NCI-H510A (cell line): ENCODE measurements around the gene SFMBT2.

Experiments
- DNase-seq: peaks from one replicate; lab custom pipeline; 2025; lab: John Stamatoyannopoulos, UW

SFMBT2 gene

DNA sequence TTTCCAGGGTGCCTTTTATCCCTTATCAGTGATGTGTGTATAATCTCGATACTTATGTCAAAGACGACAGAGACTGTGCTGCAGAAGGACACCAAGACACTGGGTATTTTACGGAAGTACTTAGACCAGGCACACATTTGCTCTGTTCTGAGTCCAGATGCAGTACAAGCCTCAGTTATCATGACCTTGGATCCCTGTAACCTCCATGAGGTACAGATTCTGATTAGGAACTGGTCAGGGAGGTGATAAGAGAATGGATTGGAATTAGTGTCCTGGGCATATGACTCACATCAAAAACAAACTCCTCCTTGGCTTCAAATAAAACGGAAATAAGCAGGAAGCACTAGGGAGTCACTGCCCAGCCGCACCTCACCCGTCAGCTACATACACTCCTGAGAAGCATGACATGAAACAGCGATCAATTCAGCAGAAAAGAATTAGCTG, 146.5 kb downstream of the SFMBT2 start:
- DNase-seq: no peak

DNA sequence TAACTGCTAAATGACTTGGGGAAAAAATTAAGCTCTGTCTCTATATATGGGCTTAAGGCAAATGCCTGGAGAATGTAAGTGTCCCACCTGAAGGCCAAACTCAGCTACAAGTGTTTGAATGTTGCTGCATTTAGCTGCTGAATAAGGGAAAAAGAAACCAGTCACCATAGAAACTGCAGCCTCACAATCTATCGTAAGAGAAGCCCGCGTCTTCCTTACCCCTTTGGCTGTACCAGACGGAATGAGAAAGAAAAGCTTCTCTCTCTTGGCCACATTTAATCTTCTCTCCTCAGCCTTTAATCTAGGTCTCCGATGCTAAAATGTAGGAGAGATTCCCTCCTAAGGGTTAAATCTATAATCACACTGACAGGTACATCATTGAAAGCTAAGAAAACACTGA, 147.2 kb downstream of the SFMBT2 start:
- DNase-seq: no peak

DNA sequence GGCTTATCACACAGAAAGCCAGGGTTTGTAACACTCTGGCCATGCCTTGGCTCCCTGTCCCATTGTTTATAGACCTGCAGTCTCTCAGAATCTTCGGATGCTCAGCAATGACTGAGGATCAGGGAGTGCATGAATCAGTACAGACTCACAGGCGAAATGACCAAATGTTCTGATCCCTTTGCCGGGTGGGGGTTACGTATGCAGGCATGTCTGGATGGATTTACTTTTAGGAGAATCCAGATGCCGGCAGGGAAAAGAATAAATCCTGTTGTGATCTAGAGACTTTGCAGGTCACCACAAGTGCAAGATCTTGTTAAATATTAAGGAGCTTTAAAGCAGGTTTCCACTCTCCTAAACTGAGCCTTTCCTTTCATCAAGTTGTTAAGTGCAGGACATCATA, 149.5 kb downstream of the SFMBT2 start:
- DNase-seq: no peak

DNA sequence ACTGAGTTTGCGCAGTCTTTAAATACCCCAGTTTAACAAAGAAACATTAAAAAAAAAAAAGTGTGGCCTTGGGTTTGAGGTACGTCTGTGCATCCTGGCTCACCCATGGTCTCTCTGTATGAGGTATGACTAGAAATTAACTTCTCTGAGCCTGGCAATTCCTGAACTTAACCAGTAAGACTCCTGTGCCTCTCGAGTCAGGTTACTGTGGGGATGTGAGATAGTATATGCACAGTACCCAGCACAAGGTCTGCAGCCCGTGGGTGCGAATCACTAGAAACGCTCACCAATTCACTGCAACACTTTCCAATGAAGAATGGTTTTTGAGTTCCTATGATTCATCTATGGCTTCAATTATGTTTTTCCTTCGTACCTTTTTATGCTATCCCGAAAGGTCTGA, 149.9 kb downstream of the SFMBT2 start:
- DNase-seq: no peak

DNA sequence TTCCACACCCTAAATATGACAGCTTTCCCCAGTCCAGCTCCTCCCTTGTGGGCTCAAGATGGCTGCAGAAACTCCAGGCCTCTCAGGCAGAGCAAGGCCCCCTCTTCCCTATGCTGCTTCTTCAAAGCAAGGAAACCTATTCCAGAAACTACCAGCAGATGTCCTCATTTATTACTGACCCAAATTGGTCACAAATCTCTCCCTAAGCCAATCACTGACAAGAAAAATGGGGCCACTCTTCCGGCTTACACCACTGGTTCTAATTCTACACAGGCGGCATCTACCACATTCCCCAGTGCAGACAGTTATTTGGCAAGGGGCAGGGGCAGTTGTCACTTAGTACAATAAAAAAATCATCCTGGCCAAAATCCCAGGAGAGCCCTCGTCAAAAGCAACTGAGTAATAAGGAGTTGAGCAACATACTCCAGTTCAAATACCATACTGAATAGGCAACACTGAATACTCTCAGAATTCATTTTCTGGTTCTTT, 150.4 kb downstream of the SFMBT2 start:
- no peak for DNase-seq

DNA sequence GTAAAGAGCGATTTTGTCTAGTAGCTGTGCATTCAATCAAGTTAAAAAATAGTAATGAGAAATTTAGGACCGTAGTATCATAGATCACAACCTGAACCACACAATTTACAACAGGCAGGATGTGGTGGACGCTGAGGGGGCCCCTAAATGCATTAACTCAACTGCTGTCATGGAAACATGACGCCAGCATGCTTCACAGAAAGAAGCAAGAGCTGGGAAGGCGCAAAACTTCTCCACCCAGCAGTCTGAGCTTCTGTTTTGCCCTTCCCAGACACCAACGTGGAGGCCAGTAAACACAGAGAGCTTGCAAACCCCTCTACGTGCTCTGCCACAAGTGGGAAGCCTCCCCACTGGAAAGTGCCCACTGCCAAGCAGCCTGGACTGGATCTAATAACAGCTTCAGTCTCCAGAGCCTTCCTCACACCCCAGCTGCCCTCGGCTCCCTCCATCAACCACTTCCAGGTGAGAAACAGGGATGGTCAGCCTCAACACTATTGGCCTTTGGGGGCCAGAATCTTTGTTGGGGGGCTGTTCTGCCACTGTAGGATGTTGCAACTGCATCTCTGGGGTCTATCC, 151.8 kb downstream of the SFMBT2 start:
- DNase-seq: no peak

DNA sequence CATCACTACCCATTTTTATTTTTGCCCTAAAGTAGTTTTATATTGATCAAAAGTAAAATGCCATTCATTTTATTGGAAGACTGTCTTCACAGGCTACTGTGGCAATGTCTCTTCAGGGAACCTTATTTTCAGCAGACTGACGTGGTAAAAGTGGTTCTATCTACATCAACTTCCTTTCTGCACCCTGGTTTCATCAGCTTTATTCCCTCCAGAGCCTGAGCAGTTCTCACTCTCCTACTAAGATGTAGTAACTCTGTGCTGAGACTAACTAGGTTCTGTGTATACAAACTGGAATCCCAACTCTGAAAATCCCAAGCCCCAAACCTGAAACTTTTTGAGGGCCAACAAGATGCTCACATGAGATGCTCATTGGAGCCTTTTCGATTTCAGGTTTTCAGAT, 155.3 kb downstream of the SFMBT2 start:
- no peak for DNase-seq

DNA sequence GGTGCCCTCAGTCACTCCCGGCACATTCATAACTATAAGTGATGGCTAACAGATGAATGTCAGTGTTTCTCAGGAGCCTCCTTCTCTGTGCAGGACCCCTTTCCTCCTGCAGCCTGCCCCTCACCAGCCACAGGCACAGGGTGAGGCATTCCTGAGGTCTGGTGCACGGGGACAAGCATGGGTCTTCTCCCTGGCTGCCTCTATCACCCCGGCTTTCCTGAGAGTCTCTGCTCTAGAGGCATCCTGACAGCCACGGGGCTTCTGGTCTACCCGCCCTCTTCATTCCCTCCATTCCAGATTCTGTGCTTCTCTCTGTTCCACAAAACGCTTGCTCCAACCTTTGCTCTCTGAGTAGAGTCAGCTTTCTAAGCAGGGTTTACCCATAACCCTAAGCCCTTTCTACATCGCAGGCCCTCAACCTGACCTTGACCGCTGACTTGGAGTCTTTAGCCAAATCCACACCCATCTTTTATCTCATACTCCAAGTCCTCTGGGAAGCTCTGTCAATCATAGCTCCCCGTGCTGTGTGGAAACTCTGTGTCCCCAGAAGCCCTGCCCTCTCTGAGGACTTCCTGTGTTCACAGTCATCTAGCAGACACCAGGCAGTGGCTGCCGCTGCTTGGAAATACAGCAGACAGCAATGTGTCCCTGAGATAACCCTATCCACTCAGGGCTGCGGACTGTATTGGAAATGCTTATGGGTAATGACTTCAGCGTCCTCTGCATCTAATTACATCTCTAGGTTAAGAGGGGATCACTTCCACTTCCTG, 159.0 kb downstream of the SFMBT2 start:
- no peak for DNase-seq

DNA sequence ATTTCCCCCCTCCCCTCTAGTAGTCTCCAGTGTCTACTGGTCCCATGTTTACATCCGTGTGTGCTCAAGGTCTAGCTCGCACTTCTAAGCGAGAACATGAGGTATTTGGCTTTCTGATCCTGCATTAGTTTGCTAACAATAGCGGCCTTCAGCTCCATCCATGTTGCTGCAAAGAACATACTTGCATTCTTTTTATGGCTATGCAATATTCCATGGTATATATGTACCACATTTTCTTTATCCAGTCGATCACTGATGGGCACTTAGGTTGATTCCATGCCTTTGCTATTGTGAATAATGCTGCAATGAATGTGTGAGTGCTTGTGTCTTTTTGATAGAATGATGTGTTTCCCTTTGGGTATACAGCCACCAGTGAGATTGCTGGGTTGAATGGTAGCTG, 160.6 kb downstream of the SFMBT2 start:
- no peak for DNase-seq

DNA sequence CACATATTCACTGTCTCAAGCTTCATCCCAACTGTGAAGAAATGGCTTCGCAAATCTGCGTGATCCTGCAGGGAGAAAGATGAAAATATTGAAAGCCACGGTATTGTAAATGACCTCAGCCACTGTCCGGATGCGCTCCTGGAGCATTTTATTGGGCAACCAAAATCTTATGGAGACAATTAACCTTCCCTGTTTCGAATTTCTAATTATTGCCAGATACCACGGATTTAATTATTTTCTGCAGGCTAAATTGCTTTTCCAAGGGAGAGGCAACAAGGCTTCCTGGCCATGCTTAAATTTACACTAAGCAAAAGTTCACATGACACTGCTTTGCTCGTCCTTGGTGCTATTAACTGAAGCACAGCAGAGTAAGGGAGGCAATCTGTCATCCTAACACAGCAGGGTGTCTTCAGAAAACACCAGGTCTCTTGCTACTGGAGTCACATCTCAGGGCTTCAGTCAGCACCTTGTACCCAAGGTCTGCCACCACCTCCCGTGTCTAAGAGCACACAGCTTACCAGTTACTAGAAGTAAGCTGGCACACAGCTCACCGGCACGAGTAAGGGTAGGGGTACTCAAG, 162.2 kb downstream of the SFMBT2 start:
- no peak for DNase-seq

DNA sequence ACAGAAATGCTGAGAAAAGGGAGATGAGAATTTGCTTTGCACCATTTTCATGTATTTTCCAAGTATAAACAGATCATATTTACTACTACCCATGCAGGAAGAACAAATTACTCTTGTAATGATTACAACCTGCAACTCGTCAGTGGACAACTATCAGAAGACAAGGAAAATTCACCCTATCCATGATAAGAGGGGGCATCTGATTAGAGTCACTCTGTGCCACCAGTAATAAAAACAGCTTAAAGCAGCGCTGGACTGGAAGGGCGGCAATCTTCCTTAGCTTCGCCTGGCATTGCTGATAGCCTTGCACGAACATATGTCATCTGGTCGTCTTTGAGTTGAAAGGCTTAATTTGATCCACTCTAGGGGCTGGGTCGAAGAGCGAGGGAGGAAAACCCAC, 162.7 kb downstream of the SFMBT2 start:
- no peak for DNase-seq

DNA sequence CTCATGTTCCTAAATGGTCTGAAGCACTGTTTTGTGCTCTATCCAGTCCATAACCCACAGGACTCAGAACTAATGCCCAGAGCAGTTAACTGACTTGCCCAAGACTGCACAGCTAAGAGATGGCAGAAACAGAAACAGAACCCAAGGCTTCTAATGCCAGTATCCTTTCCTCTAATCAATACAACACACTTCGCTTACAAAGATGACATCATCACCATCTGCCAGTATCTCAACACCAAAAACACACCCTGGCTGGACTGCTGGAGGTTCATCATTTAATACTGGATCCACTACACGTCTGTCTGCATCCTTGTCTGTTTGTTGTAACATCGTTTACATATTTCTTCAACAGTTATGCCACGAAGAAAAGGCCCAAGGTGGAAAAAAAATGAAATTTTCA, 165.3 kb downstream of the SFMBT2 start:
- DNase-seq: no peak

DNA sequence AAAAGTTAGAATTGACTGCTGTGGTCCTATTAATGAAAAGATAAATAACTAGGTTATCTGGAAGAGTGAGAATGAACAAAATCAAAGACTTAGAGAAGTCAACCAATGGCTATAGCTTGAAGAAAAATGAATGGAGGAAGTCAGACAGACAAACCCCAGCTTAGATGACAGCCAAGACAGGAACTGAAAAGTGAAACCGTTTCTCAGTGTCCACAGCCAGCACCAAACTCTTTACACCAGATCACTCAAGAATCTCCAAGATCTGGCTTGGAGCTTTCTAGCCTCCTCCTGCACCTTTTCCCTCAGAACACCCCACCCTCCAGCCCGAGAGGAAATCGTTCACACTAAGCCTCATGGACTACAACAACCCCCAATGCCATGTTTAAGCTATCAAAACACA, 167.0 kb downstream of the SFMBT2 start:
- no peak for DNase-seq

DNA sequence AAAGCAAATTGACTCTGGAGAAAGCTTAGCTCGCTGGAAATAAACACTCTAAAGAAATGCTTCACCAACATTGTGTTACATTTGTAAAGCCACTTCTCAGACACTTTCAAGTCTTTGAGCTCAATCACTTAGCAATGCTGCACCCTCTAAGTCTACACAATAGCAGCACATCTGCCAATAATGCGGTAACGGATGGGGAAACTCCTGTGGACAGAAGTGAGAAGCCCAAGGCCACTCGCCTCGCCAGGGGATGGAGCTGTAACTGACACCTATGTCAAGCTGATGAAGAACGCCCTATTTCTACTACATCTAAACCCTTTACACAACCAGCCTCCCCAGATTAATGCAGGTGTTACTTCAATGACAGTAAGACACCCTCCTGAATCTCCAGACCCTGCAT, 167.7 kb downstream of the SFMBT2 start:
- no peak for DNase-seq

DNA sequence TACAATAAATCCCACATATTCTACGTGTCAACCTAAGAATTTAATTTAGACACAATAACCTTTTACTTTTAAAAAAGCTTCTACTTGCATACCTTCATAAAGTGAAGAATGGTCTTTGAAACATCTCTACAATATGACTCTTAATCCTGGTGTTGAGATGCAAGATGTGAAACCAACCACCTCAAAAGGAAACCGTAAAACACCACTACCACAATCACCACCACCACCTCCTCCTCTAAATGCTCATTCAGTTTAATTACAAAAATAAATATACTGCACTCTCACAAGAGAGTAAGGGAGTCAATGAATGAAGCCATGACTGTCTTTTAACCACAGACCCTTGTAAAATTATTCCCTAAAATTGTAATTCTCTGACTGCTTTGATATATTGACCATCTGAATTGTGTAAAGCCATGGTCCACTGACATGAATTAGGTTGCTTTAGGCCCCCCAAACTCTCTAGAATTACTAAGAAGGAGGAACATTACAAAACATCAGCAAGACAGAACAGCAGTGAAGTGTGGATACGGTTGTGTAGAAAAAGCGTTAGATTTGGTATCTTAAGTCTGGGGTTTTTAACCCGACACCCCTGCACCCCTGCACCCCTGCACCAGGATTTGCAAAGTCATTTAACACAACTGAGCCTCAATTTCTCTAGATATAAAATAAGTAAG, 171.4 kb downstream of the SFMBT2 start:
- DNase-seq: no peak

DNA sequence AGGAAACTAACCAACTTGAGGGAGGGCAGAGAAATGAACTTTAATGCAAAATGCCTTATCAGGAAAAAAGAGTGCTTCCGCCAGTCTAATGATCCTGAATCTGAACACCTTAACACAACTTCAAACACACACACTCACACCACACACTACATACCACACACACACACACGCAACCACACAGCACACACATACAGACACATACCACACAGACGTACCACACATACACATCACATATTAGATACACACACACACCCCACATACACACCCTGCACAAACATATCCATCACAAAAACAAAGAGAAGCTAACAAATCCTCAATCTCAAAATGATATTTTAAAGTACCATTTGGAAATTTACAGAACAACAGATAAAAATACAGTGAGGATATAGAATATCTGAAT, 175.5 kb downstream of the SFMBT2 start:
- no peak for DNase-seq

DNA sequence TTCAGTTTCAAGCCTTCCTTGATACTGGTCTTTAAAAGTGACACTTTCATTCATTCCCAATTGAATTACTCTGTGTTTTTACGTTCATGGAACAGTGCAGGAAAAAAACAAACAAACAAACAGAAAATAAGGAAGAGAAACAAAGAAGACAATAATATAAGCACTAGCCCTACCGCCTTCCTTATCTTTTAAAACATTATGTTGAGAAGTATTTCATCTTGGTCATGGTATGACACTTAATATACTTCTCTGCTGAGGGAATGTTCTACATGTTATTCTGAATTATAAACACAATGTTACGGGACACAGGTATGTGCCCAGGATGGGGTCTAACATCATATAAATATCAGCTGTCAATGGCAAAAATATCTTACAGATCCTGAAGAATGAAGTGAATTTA, 176.7 kb downstream of the SFMBT2 start:
- DNase-seq: no peak

DNA sequence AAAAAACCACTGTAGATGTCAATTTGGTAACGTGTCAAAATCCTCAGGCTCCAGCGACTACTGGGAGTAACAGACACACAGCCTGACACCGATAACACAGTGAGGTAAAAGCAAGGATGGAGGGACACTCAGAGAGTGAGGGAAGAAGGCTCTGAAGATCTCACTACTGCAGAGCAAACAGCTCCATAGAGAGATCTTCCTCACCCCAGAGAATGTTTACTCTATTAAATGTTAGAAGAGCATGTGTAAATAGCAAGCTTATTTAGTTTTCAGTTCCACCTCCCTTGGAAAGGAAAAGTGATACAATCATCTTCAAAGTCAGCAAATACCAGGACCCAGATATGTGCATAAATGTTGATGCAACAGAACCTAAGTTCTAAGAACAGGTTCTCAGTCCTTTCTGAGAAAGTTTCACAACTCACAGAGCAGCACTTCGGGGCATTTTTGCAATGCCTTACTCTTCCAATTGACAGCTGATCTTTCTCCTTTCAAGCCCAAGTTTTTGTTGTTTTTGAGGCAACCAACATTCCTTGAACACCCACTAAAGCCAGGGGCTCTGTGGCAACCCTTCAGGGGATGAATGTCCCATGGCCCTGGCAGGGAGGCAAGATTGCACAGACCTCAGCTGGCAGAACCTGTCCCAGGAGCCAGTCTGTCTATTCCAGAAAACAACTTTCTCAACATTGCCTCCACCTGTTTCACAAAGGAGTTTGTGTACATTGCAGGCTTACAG, 177.4 kb downstream of the SFMBT2 start:
- DNase-seq: no peak

DNA sequence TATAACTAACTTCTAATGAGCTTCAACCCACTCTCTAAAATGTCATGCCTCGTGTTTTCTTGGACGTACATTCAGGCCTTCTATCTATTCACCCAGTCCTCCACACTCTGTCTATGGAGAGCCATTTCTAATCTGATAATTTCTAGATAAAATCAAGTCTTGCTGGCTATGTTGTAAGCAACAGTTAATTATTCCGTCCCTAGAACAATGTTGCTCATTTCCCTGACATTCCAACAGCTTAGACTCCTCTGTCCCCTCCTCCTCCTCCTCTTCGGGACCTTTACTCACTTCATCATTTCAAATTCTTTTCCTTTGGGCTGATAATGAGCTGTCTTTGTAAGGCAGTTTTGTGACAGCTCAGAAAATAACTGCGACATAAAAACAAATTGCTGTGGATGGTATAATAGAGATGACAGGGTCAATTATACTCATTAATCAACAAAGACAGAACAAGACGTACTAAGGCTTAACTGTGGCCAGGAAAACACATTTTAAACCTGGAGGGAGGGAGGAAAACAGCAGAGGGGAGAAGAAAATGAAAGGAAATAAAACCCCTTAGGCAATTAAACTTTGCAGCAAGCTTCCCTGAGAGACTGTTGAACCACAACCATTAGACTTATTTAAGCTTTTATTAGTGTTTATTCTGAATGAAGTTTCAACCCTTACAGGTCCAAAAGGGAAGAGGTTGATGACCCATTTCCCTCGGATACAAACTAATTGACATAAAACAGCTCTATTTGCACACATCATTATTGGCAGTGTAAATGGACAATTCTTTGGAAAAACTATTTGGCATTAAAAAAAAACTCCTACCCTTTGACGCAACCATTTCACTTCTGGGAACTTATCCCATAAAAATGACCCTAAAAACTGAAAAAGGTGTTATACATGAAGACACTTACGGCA, 179.1 kb downstream of the SFMBT2 start:
- DNase-seq: no peak

DNA sequence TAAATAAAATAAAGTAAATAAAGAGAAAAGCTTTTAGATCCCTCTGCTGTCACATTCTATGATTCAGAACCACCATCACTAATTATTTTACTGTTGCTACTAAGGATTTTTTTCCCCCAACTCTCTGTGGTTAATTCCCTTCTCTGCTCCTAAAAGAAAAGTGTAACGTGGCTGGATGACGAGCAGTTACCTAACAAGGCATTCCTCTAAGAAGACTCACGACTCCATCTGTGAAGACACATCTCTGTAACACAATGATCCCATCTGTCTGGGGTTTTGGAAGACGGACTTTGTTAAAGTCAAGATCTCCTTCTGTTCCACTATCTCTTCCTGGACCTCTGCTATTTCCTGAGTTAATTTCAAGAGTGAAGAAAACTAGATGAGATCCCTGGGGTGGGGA, 179.9 kb downstream of the SFMBT2 start:
- DNase-seq: no peak

DNA sequence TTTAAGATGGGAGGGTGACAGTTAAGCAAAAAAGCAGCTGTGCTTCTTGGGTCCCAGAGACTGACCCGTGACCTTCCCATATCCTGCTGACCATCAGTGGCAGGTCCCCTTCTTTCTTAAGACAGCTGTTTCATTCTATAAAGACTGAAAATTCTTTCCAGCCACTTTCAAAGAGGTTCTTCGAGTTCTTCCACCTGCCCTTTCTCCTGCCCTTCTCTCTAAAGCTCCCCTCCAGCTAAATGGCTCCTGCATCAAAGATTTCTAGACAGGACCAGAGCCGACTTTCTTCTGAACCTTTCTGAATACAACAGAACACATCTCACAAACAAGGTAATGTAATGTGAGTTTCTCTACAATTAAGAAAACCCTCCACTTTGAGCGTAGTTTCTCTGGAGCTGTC, 180.8 kb downstream of the SFMBT2 start:
- no peak for DNase-seq
